Activated CD8-positive, alpha-beta memory T cell treated with anti-CD3 and anti-CD28 coated beads, Interleukin-2, amount 50 U/mL, for 24 hours (primary cell): Measurements from ENCODE around the gene LIMS1.

Experiments
- DNase-seq: peaks from one replicate; pipeline ENCODE4 v3.0.0-alpha.2; 2020; ENCODE audit errors: extremely low read depth

The LIMS1 gene

GRCh38 chr2:108615480-108616090, 81.3 kb downstream of the LIMS1 start:
- no peak for DNase-seq

DNA sequence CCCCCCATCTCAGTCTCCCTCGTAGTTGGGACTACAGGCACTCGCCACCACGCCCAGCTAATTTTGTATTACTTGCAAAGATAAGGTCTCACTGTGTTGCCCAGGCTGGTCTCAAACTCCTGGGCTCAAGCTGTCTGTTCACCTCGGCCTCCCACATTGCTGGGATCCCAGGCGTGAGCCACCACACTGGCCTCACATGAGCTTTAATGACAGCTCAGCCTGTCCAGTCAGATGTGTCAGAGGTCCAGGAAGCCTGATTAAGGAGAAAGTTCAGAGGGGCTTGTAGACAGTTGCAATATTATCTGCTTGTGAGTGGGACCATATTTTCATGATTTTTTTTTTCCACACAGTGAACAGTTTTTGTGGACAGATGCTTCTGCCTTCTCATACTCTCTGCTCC, 82.0 kb downstream of the LIMS1 start:
- DNase-seq = no peak

GRCh38 chr2:108616751-108617161, 82.5 kb downstream of the LIMS1 start:
- no peak for DNase-seq

GRCh38 chr2:108617617-108618016, 83.3 kb downstream of the LIMS1 start:
- no peak for DNase-seq

- no peak for DNase-seq
Observed at GRCh38 chr2:108619925-108620620, 85.8 kb downstream of the LIMS1 start.

- no peak for DNase-seq
Observed at GRCh38 chr2:108620656-108621055, 86.4 kb downstream of the LIMS1 start.

- DNase-seq = no peak
Observed at GRCh38 chr2:108621087-108621559, 86.9 kb downstream of the LIMS1 start.

GRCh38 chr2:108621687-108622681, 87.7 kb downstream of the LIMS1 start:
- DNase-seq = no peak

DNA sequence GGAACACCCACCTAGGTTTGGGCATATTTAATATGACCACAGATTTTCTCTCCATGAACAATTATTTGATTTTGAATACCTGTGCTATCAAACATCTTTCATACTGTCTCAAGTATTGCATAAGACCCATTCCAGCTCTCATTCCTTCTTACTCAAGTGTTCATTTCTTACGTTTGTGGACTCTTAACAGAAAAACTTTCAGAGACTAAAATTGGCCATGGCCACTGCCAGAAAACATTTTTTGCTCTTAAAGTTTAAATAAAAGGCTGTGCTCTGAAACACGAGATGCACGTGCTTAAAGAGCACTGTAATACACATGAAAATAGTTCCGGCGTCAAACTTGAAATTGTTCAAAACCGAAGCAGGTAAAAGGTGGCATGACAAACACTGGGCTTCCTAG, 89.3 kb downstream of the LIMS1 start:
- no peak for DNase-seq

- no peak for DNase-seq
Observed at GRCh38 chr2:108625186-108625827, 91.0 kb downstream of the LIMS1 start.

GRCh38 chr2:108625828-108626195, 91.5 kb downstream of the LIMS1 start:
- no peak for DNase-seq

- DNase-seq = no peak
Observed at GRCh38 chr2:108626995-108627394, 92.7 kb downstream of the LIMS1 start.

DNA sequence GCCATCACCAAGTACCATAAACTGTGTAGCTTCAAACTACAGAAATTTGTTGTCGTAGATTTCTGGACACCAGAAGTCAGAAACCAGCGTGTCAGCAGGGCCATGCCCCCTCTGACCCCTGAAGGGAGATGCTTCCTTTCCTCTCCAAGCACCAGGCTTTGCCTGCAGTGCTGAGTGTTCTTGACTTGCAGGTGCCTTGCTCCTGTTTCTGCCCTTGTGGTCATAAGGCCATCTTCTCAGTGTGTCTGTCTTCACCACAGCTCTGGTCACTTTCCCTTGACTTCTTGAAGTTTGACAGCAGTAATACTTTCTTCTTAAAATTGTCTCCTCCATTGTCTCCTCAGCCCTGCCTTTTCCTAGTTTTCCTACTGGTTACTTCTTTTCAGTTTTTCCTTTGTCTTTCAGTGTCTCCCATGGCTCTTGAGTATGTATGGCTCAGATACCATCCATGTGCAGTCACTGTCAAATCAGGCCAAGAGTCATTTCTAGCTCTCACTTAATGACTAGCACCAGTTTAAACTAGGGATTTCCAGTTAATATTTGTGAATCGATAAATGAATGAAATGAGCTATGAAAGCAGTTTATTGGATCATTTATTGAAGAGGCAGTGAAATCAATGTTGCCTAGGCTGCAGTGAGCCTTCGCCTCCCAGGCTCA, 93.8 kb downstream of the LIMS1 start:
- no peak for DNase-seq

DNA sequence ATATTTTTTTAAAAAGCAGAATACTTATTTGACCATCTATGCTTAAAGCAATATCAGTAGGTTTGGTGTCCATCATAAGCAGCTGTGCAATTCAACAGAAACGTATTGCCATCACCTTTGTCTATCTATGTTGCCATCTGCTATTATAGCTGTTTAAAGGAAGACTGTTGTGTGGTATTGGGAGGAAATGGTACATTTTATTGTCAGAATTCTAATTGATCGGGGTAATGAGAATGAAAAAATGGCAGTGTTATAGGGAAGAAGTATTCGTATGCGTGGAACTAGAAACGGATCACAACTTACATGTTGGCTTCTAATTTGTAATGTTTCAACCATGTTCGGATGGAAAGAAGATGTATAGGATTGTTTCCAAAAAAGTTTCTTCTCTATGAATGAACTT, 94.7 kb downstream of the LIMS1 start:
- no peak for DNase-seq

DNA sequence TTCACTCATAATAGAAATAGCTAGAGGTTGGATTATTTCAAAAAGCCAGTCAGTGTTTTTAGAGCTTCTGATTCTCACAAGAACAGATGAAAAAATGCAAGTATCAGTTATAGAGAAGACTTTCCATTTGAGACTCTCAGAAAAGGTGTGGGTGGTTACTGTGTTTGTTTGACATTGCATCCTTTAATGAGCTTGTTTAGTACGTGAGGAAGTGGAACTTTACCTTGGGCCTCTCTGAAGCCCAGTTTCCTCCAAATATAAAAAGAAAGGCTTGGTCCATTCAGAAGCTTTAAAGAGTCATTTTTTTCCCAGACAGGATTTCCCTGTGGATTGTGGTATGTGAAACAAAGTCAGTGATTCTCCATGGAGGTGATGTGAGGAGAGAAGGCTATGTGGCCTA, 95.1 kb downstream of the LIMS1 start:
- no peak for DNase-seq

DNA sequence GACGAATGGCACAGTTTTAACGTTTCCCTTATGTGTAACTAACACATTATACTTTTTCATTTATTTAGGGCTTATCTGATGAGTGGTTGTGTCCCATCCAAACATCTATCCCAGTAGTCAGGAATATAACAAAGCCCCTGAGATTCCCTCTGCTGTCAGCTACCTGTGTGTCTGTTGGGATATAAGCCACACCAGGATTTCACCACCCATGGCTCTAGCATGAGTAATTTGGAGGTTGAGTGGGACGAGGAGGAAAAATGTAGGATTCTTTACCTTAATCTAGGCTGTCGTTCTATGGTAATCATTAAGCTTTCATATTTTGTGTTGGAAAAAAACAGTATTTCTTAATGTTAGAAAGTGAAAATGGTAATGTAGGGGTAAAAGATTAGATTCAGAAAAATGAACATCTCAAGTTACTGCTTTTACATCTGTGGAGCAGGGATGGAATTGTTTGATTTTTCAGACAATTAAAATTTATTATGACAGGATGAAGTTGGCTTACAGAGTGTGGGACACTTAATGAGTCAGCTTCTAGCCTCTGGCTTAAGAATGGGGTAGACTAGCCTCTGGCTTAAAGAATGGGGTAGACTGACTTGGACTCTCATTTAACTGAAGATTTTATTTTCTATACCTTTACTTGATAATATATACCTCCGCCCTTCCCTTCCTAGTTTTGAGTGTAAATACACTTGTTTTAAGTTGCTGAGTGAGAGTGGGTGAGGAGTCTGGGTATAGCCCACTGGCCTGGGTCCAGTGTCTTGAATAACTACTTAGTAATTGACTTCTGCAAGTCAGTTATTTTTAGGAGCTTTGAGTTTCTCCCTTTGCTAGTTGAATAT, 96.5 kb downstream of the LIMS1 start:
- DNase-seq = no peak

GRCh38 chr2:108632332-108633160, 98.3 kb downstream of the LIMS1 start:
- DNase-seq = no peak

DNA sequence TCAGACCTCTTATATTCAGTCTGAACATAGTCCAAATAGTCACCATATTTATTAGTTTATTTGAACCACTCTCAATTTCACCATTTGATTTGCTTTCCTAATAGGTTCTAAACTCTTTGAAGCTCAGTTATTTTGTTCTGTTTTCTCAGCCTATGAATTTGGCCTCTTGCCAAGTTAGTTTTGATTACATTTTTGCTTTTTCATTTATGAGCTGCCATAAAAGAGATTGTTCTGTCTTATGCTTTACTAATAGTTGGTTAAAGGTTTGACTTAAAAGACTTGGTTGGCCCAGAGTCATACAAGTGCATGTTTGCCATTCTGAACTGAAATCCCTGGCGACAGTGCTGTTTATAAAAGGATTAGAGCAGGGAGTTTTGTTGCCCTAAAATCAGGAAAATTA, 99.1 kb downstream of the LIMS1 start:
- DNase-seq = no peak

DNA sequence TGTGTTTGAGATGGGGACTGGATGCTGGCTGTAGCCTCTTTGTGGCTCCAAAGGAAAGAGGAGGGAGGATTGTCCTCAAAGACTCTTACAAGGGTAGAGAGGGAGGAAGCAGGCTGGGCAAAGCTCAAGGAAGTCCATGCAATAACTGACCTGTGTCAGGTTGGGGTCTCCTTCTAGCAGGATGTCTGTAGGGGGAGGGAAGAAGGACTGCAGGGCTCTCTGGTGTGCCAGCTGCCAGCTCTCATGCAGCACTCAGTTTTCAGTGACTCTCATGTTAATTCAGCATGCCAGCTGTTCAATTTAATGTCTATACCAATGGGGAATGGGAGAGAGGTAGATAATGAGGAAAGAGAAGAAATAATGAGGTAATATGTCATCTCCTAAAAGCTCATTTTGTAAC, 99.7 kb downstream of the LIMS1 start:
- no peak for DNase-seq
